AG09309 (cell line): Measurements from ENCODE around the gene UTP18.
A peak's percentile ranks its signal among the peaks of the same experiment; 100 is the strongest.

Experiments
- DNase-seq: peaks from one replicate; pipeline ENCODE4 v3.0.0-alpha.2; 2010; ENCODE audit warnings: low read depth
- H3K4me3 ChIP-seq: 2 replicates; pipeline ENCODE4 v1.5.1; 2011; ENCODE audit warnings: mild to moderate bottlenecking, low read depth, low read length, moderate library complexity; ENCODE audit not compliant: control insufficient read depth
- TF ChIP-seq, protein P1 (sequence below): IDR thresholded peaks from 2 replicates; pipeline ENCODE4 v1.5.1; 2011; ENCODE audit warnings: mild to moderate bottlenecking, low read depth, low read length, inconsistent platforms; ENCODE audit not compliant: insufficient read depth, control insufficient read depth; ENCODE audit errors: missing control alignments

Gene UTP18

DNA sequence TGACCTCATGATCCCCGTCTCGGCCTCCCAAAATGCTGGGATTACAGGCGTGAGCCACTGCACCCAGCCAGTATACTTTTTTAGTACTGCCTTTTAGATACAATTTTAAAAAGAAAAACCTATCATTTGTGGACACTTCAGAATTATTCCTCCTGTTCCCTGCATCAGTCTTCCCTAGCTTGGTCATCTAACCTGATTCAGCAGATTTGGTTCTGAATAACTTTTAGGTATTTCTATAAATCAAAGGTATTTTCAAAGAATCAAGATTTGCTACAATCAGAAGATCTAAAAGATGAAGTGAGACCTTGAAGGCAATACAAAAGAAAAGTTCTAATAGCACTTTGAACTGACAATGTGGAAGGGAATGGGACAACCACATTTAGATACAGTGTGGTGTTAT lies 30.5 kb upstream of the UTP18 start:
- TF ChIP-seq, protein P1, sequence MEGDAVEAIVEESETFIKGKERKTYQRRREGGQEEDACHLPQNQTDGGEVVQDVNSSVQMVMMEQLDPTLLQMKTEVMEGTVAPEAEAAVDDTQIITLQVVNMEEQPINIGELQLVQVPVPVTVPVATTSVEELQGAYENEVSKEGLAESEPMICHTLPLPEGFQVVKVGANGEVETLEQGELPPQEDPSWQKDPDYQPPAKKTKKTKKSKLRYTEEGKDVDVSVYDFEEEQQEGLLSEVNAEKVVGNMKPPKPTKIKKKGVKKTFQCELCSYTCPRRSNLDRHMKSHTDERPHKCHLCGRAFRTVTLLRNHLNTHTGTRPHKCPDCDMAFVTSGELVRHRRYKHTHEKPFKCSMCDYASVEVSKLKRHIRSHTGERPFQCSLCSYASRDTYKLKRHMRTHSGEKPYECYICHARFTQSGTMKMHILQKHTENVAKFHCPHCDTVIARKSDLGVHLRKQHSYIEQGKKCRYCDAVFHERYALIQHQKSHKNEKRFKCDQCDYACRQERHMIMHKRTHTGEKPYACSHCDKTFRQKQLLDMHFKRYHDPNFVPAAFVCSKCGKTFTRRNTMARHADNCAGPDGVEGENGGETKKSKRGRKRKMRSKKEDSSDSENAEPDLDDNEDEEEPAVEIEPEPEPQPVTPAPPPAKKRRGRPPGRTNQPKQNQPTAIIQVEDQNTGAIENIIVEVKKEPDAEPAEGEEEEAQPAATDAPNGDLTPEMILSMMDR = no peak
- no peak for DNase-seq
- H3K4me3 ChIP-seq = no peak overlapping the region

DNA sequence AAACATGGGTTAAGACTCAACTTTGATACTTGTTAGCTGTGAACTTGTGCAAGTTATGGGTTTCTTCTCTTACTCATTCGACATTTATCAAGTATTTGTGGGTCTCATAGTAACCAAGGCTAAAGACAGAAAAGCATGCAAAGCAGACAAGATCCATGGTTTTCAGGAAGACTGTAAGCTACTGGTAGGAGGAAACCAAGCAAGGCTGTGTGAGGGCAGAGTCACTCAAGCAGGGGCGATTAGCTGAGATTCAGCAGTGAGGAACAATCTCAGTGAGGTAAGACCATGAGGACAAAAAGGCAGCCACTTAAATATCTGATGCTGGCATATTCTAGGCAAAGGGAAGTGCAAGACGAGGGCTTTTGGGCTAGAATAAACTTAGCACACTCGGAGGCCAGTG lies 30.0 kb upstream of the UTP18 start:
- H3K4me3 ChIP-seq = no peak overlapping the region
- TF ChIP-seq, protein P1 = no peak
- DNase-seq = no peak

DNA sequence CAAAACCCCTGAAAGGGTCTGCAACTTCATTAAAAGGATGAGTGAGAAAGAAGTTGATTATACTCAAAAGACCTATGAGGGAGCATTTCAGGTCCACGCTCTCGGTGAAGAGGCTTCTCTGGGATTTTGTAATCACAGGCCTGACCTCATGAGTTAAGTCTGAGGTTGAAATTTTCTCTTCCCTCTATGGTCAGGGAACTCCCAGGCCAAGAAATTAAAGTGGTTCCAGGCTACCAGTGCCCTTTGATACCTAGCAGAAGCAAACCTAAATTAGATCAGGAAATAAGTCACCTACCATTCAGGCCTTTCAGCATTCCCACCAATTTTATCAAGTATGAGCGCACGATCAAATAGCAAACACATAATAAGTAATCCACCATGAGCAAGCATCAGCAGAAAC lies 28.3 kb upstream of the UTP18 start:
- TF ChIP-seq, protein P1 = no peak
- no peak for DNase-seq
- no peak overlapping the region for H3K4me3 ChIP-seq

DNA sequence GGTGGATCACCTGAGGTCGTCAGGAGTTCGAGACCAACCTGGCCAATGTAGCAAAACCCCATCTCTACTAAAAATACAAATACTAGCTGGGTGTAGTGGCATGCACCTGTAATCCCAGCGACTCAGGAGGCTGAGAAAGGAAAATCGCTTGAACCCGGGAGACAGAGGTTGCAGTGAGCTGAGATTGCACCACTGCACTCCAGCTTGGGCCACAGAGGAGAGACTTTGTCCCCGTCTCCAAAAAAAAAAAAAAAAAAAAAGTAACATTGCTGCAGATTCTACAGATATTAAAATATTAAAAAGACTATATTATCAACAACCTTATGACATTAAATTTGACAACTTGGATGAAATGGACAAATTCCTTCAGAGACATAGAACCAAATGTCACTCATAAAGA lies 26.2 kb upstream of the UTP18 start:
- DNase-seq = no peak
- TF ChIP-seq, protein P1 = no peak
- no peak overlapping the region for H3K4me3 ChIP-seq

DNA sequence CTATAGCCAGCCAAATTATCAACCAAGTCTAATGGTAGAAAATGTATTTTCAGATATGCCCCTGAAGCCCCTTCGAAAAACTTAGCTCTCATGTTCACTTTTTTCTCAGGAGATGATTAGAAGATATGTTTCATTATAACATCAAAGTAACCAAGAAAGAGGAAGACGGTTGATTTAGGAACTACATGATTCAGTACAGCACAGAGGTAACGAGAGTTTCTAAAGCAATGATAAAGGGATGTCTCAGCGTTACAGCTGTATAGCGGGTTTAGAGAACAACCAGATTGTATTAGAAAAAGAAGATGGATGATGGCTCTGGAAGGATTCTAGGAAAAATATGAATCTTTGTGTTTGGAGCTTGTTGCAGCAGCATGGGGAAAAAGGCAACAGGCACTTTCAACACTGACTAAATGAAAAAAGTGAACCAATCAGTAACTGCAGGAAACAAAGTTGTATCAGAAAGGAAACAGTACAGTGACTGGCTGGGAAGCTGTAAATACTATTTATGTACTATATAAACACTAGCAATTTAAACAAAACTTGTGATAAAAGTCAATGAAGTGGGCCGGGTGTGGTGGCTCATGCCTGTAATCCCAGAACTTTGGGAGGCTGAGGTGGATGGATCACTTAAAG lies 22.0 kb upstream of the UTP18 start:
- DNase-seq = no peak
- TF ChIP-seq, protein P1 = peak; percentile 1
- H3K4me3 ChIP-seq = no peak overlapping the region

DNA sequence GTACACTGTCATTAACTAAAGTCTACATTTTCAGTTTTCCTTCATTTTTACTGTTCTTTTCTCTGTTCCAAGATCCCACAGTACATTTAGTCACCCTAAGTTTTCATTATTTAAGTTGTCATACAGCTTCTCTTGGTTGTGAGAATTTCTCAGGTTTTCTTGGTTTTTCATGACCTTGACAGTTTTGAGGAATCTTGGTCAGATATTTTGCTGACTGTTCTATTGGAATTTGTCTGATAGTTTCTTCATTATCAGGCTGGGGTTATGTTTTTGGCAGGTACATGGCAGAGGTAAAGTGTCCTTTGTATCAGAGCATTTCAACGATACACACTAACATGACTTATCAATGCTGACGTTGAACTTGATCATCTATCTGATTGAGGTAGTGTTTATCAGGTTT lies 20.1 kb upstream of the UTP18 start:
- DNase-seq = no peak
- TF ChIP-seq, protein P1 = no peak
- H3K4me3 ChIP-seq = no peak overlapping the region

DNA sequence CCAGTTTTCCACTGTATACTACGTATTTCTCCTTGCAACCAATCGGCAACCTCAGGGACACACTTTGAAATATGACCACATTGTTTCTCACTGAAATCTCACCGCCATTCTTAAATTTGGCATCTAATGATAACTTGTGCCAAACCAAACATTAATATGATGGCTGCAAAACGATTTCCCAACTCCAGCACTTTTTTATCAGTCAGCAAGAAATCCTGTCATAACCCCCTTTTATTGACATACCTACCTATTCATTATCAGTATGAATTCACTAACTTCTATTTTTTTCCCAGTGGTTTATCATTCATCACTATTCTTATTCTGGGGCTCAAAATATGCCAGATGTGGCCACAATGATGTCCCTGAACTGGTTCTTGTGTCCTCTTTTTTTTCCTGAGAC lies 16.3 kb upstream of the UTP18 start:
- DNase-seq = no peak
- H3K4me3 ChIP-seq = no peak overlapping the region
- TF ChIP-seq, protein P1 = no peak
